Muscle layer of duodenum (tissue), 2 donors: ENCODE data around the gene SEMA3B.

Source experiments
- H3K27ac ChIP-seq: one replicate; pipeline ENCODE4 v1.7.0; 2013; ENCODE audit warnings: mild to moderate bottlenecking, low read length
- H3K27me3 ChIP-seq: one replicate; pipeline ENCODE4 v1.7.0; 2013; ENCODE audit warnings: low read depth, mild to moderate bottlenecking, control low read depth, low read length
- H3K36me3 ChIP-seq, 2 donors: one replicate each; pipeline ENCODE4 v1.7.0; 2013; ENCODE audit warnings: low read length in 2 of 2, control low read depth in 1 of 2, mild to moderate bottlenecking in 1 of 2; ENCODE audit not compliant: insufficient read depth in 2 of 2, control insufficient read depth in 1 of 2
- H3K4me1 ChIP-seq, 2 donors: one replicate each; pipeline ENCODE4 v1.7.0; 2013; ENCODE audit warnings: low read length in 2 of 2, mild to moderate bottlenecking in 2 of 2, control low read depth in 1 of 2, moderate library complexity in 1 of 2; ENCODE audit not compliant: insufficient read depth in 2 of 2, control insufficient read depth in 1 of 2
- H3K4me3 ChIP-seq, 2 donors: one replicate each; pipeline ENCODE4 v1.7.0; 2013; ENCODE audit warnings: low read length in 2 of 2, low read depth in 1 of 2, mild to moderate bottlenecking in 1 of 2
- H3K9me3 ChIP-seq, 2 donors: one replicate each; pipeline ENCODE4 v1.7.0; 2013; ENCODE audit warnings: low read length in 2 of 2, control low read depth in 1 of 2, mild to moderate bottlenecking in 1 of 2; ENCODE audit not compliant: control insufficient read depth in 1 of 2
- donor health status: healthy.

The SEMA3B gene

GRCh38 chr3:50290161-50290641, 21.3 kb downstream of the SEMA3B start:
- Histone ChIP-seq H3K4me1 (peaks cover 5 to 24% of the 10 kb centered on the region in 2 donors), H3K27me3 (no peaks in the 10 kb centered on the region), H3K27ac (no peak overlapping the region), H3K9me3 (no peaks in the 10 kb centered on the region), H3K36me3 (peaks cover 32 to 43% of the 10 kb centered on the region in 2 donors), H3K4me3 (no peak overlapping the region)

DNA sequence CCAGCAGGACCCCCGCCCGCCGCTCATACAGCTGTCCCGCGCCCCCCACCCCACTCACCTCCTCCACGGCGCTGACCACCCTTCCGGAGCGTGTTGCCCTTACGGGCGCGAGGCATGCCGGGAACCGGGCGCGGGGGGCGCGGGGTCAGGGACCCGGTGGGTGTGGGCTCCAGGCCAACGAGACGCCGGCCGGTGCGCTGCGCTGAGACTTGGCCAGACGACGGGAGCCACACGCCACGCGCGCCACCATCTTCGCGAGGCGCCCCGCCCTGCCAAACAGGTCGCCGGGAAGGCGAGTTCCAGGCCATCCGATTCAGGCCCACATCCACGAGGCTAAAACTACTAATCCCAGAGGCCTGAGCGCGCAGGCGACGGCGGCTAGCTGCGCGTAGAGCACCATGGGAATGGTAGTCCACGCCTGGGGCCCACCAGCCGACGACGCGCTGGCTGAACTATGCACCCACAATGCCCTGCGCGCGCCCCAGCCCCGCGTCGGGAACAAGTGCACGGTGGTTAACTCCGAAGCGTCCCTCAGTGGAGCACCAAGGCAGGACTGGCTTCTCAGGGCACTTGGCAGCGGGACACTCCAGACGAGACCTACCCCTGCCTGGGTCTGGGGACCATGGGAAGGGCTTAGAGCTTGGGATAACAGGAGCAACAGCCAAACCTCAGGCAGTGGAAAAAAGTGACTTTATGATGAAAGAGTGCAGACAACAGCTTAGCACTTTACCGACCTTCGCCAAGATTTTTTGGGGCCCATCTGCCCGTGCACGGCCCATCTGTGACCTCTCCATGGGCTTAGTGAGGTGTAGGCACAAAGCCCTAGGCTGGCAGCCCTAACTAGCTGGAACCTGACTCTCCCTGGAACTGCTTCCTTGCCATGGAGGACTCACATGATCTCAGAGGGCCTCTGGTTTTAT, 23.5 kb downstream of the SEMA3B start, which contains the start of gene IFRD2:
Gene IFRD2 (minus strand): TSS at position 271 of the 920 bp plus-strand sequence. CDS start 155 bp downstream, at position 116.
- Histone ChIP-seq H3K27me3 (no peaks in the 10 kb centered on the region), H3K9me3 (no peaks in the 10 kb centered on the region), H3K4me3 (peak within 1 kb of the TSS; percentile 84 to 90), H3K4me1 (peaks cover 5 to 24% of the 10 kb centered on the region in 2 donors), H3K36me3 (peaks cover 26 to 32% of the 10 kb centered on the region in 2 donors), H3K27ac (peak within 1 kb of the TSS; percentile 93)

DNA sequence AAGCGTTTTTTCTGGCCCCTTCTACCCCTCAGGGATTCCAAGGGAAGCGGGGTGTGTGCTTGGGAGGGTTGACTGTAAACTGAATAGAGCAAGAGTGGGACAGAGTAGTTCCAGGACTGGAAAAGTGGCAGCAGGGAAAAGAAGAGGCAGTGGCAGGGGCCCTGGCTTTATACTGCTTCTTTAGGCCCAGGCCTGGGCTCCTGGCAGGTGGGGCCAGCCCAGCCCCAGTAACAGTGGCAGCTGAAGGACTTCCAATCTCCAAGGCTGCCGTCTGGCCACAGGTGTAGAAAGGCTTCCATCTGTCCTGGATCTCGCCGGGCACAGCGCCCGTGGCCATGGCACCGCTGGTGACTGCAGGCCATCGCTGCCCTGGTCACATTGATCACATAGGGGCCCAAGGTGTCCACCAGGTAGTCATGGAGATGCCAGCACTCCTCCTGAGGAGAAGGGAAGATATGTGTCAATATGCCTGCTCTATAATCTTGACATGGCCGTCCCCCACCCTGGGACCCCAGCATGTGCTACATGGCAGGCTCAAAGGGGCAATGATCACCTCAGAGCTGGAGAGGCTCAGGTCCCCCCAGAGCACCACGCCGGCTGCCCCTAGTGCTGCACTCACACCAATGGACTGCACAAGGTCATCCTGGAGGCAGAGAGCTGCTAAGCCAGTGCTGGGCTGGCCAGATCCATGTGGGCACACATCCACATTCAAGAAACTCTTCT, 24.3 kb downstream of the SEMA3B start:
- peak overlapping the region; percentile 64 to 90 for H3K4me3 ChIP-seq
- no peaks in the 10 kb centered on the region for H3K27me3 ChIP-seq
- H3K4me1 ChIP-seq, result peaks cover 6 to 31% of the 10 kb centered on the region in 2 donors
- peaks cover 18 to 23% of the 10 kb centered on the region in 2 donors for H3K36me3 ChIP-seq
- H3K9me3 ChIP-seq, result no peaks in the 10 kb centered on the region
- peak overlapping the region; percentile 93 for H3K27ac ChIP-seq

- H3K36me3 ChIP-seq, result peaks cover 9 to 15% of the 10 kb centered on the region in 2 donors
- peaks cover 11 to 37% of the 10 kb centered on the region in 2 donors for H3K4me1 ChIP-seq
- no peak overlapping the region for H3K27ac ChIP-seq
- no peak overlapping the region for H3K4me3 ChIP-seq
- no peaks in the 10 kb centered on the region for H3K27me3 ChIP-seq
- no peaks in the 10 kb centered on the region for H3K9me3 ChIP-seq
These were observed 25.1 kb downstream of the SEMA3B start for GRCh38 chr3:50294089-50294488.

DNA sequence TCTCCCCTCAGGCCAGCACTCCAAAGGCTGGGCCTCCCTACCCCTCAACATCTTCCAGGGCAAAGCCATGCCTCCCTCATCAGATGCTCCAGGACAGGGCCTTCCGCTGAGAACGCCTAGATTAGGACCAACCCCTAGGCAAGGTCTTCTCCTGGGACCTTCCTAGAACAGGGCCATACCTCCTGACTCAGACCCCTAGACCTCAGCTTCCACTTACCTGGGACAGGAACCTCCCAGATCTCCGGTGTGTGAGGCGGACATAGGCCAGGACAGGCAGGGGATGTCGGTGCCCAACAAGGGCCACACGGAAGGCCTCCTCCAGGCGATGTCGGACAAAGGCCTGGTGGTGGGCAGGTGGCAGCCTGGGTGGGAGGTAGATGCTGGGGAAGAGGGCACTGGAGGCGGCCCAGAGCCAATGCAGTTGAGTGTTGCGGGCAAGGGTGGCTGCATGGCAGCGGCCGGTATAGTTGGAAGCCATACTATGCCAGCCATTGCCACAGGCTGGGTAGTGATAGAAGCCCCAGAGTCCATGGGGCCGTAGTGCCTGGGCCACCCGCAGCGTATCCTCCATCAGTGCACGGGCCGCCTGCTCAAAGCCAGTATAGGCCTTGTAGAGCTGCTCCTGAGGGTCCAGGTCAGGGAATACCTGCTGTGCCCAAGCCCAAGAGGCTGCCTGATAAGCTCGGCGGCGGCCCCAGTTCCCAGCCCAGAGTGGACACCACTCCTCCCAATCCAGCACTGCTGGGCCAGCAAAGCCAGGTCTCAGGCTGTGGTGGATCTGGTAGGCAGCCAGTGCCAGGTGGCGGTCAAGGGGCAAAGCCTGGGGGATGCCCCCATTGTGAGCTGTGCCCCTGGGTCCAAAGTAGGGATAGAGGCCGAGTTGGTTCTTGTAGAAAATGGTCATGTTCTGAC, 25.8 kb downstream of the SEMA3B start:
- Histone ChIP-seq H3K4me3 (no peak overlapping the region), H3K27me3 (no peaks in the 10 kb centered on the region), H3K36me3 (peaks cover 3 to 8% of the 10 kb centered on the region in 2 donors), H3K27ac (no peak overlapping the region), H3K4me1 (peaks cover 11 to 37% of the 10 kb centered on the region in 2 donors), H3K9me3 (no peaks in the 10 kb centered on the region)

- Histone ChIP-seq H3K4me3 (no peak overlapping the region), H3K9me3 (no peaks in the 10 kb centered on the region), H3K27ac (no peak overlapping the region), H3K36me3 (no peaks in the 10 kb centered on the region), H3K4me1 (peaks cover 19 to 44% of the 10 kb centered on the region in 2 donors), H3K27me3 (no peaks in the 10 kb centered on the region)
These were observed 26.8 kb downstream of the SEMA3B start for GRCh38 chr3:50295553-50296431.

GRCh38 chr3:50296721-50297383, 27.9 kb downstream of the SEMA3B start:
- Histone ChIP-seq H3K27me3 (no peaks in the 10 kb centered on the region), H3K9me3 (no peaks in the 10 kb centered on the region), H3K4me1 (peaks cover 22 to 38% of the 10 kb centered on the region in 2 donors), H3K36me3 (no peaks in the 10 kb centered on the region), H3K27ac (no peak overlapping the region), H3K4me3 (no peak overlapping the region)

- Histone ChIP-seq H3K9me3 (no peaks in the 10 kb centered on the region), H3K4me1 (peaks cover 22 to 38% of the 10 kb centered on the region in 2 donors), H3K4me3 (no peak overlapping the region), H3K27ac (no peak overlapping the region), H3K36me3 (no peaks in the 10 kb centered on the region), H3K27me3 (no peaks in the 10 kb centered on the region)
These were observed 28.4 kb downstream of the SEMA3B start for GRCh38 chr3:50297384-50297775.

- Histone ChIP-seq H3K36me3 (no peaks in the 10 kb centered on the region), H3K27ac (peak overlapping the region; percentile 88), H3K27me3 (no peaks in the 10 kb centered on the region), H3K9me3 (no peaks in the 10 kb centered on the region), H3K4me1 (peaks cover 17 to 32% of the 10 kb centered on the region in 2 donors), H3K4me3 (peak overlapping the region; percentile 76 to 77)
These were observed 29.2 kb downstream of the SEMA3B start for GRCh38 chr3:50297896-50298725.
